Measurements from ENCODE around the gene POLR3A. TPM values are rescaled to one million over a fixed set of nuclear protein-coding genes. Genes with fewer than 3 reads are reported as not detected.

POLR3A gene
- total RNA-seq, 6 experiments from 2014 or later, result 5.5 to 8.5 (median 6.4) TPM

GRCh38 chr10:78062296-78062695, 33.0 kb upstream of the POLR3A start:
- no peaks in the 10 kb centered on the region for H3K27me3 ChIP-seq
- intact Hi-C loops (cut with DNase I), result no loop called here
- WGBS (ENCODE audit: insufficient coverage, low coverage, low lambda C conversion rate, missing lambda C conversion rate), result 50% methylated on average over 4 of the region's 5 CpGs
- DNase-seq (no peak), ATAC-seq (no peak)
- H3K27ac ChIP-seq, result no peak overlapping the region
- TF ChIP-seq POLR2A (IDR thresholded peaks at IDR 0.05) (no peak), CTCF (IDR thresholded peaks at IDR 0.05) (no peak)
- H3K36me3 ChIP-seq, result no peaks in the 10 kb centered on the region
- no peak overlapping the region for H3K4me3 ChIP-seq
- H3K4me1 ChIP-seq, result no peaks in the 10 kb centered on the region
- H3K9me3 ChIP-seq, result no peaks in the 10 kb centered on the region

- Histone ChIP-seq H3K36me3 (no peaks in the 10 kb centered on the region), H3K27ac (no peak overlapping the region), H3K9me3 (no peaks in the 10 kb centered on the region), H3K4me1 (no peaks in the 10 kb centered on the region), H3K27me3 (no peaks in the 10 kb centered on the region), H3K4me3 (no peak overlapping the region)
- WGBS (ENCODE audit: insufficient coverage, low coverage, low lambda C conversion rate, missing lambda C conversion rate), result 84% methylated on average over 11 of the region's 12 CpGs
- no peak for ATAC-seq
- no peak for TF ChIP-seq POLR2A (IDR thresholded peaks at IDR 0.05)
- no peak for TF ChIP-seq CTCF (IDR thresholded peaks at IDR 0.05)
- intact Hi-C loops (cut with DNase I), result no loop called here
- DNase-seq, result no peak
Observed at GRCh38 chr10:78059906-78060702, 30.8 kb upstream of the POLR3A start.

- no peaks in the 10 kb centered on the region for H3K4me1 ChIP-seq
- DNase-seq (no peak), ATAC-seq (no peak)
- H3K27ac ChIP-seq, result no peak overlapping the region
- H3K4me3 ChIP-seq, result no peak overlapping the region
- H3K9me3 ChIP-seq, result no peaks in the 10 kb centered on the region
- intact Hi-C loops (cut with DNase I), result no loop called here
- H3K27me3 ChIP-seq, result no peaks in the 10 kb centered on the region
- TF ChIP-seq CTCF (IDR thresholded peaks at IDR 0.05) (no peak), POLR2A (IDR thresholded peaks at IDR 0.05) (no peak)
- no peaks in the 10 kb centered on the region for H3K36me3 ChIP-seq
- 76% methylated on average over 5 of the region's 5 CpGs for WGBS (ENCODE audit: insufficient coverage, low coverage, low lambda C conversion rate, missing lambda C conversion rate)
Observed at GRCh38 chr10:78058562-78058961, 29.2 kb upstream of the POLR3A start.

GRCh38 chr10:78053211-78053868, 24.0 kb upstream of the POLR3A start:
- WGBS (ENCODE audit: insufficient coverage, low coverage, low lambda C conversion rate, missing lambda C conversion rate), result 70% methylated on average over 7 of the region's 7 CpGs
- TF ChIP-seq POLR2A (IDR thresholded peaks at IDR 0.05), result no peak
- no peak for TF ChIP-seq CTCF (IDR thresholded peaks at IDR 0.05)
- Histone ChIP-seq H3K4me1 (peaks cover 0 to 5% (median 0%) of the 10 kb centered on the region in 4 donors), H3K4me3 (no peak overlapping the region), H3K27me3 (no peaks in the 10 kb centered on the region), H3K27ac (no peak overlapping the region), H3K36me3 (no peaks in the 10 kb centered on the region), H3K9me3 (no peaks in the 10 kb centered on the region)
- ATAC-seq (no peak), DNase-seq (no peak)
- intact Hi-C loops (cut with DNase I), result no loop called here

All from right lobe of liver (tissue), 6 donors.